DMS 273 treated with DMSO at 0.1 percent for 48 hours (cell line): ENCODE measurements around the gene PRDM16.

Source experiments
- DNase-seq: peaks from one replicate; lab custom pipeline; 2025; lab: John Stamatoyannopoulos, UW

The PRDM16 gene

GRCh38 chr1:3323021-3323795 lies 254.2 kb downstream of the PRDM16 start:
- no peak for DNase-seq

- no peak for DNase-seq
Measured at GRCh38 chr1:3323796-3324703, 255.0 kb downstream of the PRDM16 start.

- DNase-seq: no peak
Measured at GRCh38 chr1:3324704-3325535, 255.9 kb downstream of the PRDM16 start.

- no peak for DNase-seq
Measured at GRCh38 chr1:3326516-3327388, 257.7 kb downstream of the PRDM16 start.

- no peak for DNase-seq
Measured at GRCh38 chr1:3327389-3327702, 258.3 kb downstream of the PRDM16 start.

GRCh38 chr1:3327936-3328590 lies 259.1 kb downstream of the PRDM16 start:
- no peak for DNase-seq

- no peak for DNase-seq
Measured at GRCh38 chr1:3329640-3330281, 260.8 kb downstream of the PRDM16 start.

GRCh38 chr1:3330771-3331245 lies 261.8 kb downstream of the PRDM16 start:
- no peak for DNase-seq

GRCh38 chr1:3331564-3331963 lies 262.6 kb downstream of the PRDM16 start:
- no peak for DNase-seq

- DNase-seq: no peak
Measured at GRCh38 chr1:3332043-3332442, 263.0 kb downstream of the PRDM16 start.

- no peak for DNase-seq
Measured at GRCh38 chr1:3332662-3333061, 263.7 kb downstream of the PRDM16 start.

- no peak for DNase-seq
Measured at GRCh38 chr1:3333903-3334302, 264.9 kb downstream of the PRDM16 start.

GRCh38 chr1:3334366-3334765 lies 265.4 kb downstream of the PRDM16 start:
- DNase-seq: no peak

- no peak for DNase-seq
Measured at GRCh38 chr1:3335754-3336640, 267.0 kb downstream of the PRDM16 start.

- no peak for DNase-seq
Measured at GRCh38 chr1:3336641-3337630, 267.9 kb downstream of the PRDM16 start.

- no peak for DNase-seq
Measured at GRCh38 chr1:3337798-3338724, 269.1 kb downstream of the PRDM16 start.

GRCh38 chr1:3338725-3339070 lies 269.7 kb downstream of the PRDM16 start:
- no peak for DNase-seq
